ENCODE data around the gene CFAP20DC.

GRCh38 chr3:59094446-59094845, 44.6 kb upstream of the CFAP20DC start:
- TF ChIP-seq CTCF (IDR thresholded peaks at IDR 0.05) (no peak), POLR2A (IDR thresholded peaks at IDR 0.05) (no peak)
